ENCODE measurements around the gene AP4E1.
"Not testable (repeated sequence)": the region's sequence is repeated elsewhere in the genome, so short reads cannot be mapped to it uniquely, and the experiment has no call there.

The AP4E1 gene
- 24.5 to 63.5 (median 42.4) reads per million in 3 experiments for total RNA-seq

GRCh38 chr15:50908209-50909009, at the start of gene AP4E1:
AP4E1 (plus strand) TSS chr15:50908683; CDS start chr15:50908779, 96 bp downstream.
- peak; percentile 94 for DNase-seq

GRCh38 chr15:50860824-50861223, 47.7 kb upstream of the AP4E1 start:
- no peak for DNase-seq

DNA sequence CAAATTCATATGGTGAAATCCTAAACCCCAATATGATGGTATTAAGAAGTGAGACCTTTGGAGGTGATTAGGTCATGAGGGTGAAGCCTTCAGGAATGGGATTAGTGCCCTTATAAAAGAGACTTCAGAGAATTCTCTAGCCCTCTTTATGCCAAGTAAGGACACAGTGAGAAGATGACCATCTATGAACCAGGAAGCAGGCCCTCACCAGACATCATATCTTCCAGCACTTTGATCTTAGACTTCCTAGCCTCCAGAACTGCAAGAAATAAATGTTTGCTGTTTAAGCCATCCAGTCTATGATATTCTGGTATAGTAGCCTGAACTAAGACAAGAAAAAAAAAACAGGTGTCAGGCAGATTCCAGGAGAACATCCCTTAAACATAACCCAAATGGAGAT, 45.9 kb upstream of the AP4E1 start:
- no peak for DNase-seq

DNA sequence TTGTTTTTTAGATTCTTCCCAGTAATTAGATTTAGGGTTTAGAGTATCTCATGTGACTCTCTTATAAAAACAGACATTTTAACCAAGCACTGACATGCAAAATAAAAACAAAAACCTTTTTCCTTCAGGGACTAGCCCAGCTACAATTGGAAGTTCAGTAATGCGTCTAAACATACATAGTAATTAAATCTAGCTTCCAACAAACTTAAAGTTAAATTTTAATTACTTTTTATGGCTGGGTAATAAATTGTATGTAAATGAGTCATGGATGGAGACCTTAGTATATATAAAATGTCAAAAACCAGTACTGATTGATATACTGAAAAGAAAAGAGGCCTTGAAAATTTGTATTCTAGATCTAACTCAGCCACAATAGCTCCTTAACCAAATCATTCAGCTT, 43.6 kb upstream of the AP4E1 start:
- DNase-seq, result no peak

DNA sequence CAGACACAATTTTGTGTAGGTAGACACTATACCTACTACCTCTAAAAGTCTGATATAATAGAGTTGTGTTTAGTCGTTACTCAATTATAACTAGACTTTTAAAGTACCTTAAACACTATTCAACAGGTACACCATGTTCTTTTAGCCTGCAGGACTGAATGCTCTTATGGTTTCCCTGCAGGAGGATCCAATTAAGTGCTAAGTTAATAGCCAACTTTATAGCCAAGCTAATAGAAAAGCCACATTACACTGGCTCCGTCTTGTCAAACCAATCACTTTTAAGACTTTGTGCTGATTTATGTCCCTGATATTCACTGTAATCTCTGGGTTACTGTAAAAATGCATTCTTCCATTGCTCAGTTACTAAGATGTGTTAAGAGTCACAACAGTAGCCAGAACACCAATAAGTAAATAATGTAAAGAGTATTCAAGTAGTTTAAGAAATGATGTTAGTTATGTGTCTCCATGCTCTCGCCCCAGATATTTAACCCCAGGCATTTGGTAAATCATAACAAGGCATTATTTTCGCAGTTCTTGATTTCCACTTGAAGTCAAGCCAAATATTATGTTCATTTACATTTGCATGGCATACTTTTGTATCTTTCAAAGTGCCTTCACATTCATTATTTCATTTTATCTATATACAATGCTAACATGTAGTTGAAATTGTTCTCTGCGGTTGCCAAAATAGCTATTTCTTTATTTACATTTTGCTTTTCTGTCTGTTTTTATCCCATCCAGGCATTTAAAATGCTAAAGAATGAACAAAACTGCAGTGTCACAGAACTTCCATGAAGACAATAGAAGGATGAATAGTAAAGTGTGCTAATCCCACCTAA, 42.7 kb upstream of the AP4E1 start:
- DNase-seq, result no peak

- no peak for DNase-seq
These were observed 36.7 kb upstream of the AP4E1 start for GRCh38 chr15:50871832-50872231.

GRCh38 chr15:50872832-50873426, 35.6 kb upstream of the AP4E1 start:
- DNase-seq, result no peak

DNA sequence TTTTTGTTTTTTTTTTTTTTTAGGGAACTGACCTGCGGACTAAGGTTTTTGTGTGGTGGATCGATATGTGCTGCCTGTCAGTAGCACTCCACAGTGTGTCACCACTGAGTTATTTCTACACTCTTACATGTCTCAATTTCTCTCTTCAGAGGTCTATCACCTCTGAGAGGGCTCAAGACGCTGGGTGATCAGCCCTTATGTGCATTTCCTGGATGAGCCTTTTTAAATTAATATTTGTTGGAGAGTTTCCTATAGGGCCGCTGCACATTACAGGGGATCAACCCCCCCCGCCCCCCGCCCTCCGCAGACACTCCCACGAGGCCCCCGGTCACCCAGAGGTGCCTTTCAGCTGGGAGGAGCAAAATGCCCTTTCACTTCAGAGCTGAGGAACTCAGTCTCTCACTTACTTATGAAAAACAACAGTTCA, 34.5 kb upstream of the AP4E1 start:
- no peak for DNase-seq

DNA sequence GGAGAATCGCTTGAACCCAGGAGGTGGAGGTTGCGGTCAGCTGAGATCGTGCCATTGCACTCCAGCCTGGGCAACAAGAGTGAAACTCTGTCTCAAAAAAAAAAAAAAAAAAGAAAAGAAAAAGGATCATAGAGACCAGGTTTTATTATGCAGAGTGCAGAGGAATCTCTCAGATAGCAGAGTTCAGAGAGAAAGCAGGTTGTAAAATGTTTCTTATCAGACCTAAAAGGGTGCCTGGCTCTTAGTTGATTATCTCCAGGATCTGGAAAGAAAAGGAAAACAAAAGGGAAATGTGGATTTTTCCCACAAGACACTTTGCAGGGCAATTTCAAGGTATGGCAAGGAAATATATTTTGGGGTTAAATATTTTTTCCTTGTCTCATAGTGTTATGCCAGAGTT, 33.2 kb upstream of the AP4E1 start:
- DNase-seq, result not testable (repeated sequence)

DNA sequence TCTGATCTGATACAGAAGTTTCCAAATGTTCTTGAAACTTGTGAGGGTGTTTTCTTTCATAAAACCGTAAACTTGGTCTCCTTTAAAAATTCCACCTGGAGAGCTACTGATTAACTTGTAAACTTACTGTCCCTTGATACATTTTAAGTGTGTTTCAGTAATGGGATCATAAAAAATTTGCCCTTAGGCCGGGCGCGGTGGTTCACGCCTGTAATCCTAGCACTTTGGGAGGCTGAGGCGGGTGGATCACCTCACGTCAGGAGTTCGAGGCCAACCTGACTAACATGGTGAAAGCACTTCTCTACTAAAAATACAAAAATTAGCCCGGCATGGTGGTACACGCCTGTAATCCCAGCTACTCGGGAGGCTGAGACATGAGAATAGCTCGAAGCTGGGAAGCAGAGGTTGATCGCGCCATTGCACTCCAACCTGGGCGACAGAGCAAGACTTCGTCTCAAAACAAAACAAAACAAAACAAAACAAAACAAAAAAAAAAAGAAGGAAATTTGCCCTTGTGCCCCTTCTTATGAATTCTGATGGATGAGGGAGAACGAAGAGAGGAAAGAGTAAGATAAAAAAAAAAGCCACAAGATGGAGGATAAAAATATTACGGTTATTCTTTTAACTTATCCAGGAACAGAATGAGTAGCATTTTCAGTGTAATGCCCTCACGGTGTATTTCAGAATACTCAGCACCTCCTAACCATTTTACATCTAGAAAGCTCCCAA, 32.1 kb upstream of the AP4E1 start:
- no peak for DNase-seq

- peak; percentile 57 for DNase-seq
These were observed 31.5 kb upstream of the AP4E1 start for GRCh38 chr15:50876989-50877360.

- no peak for DNase-seq
These were observed 29.4 kb upstream of the AP4E1 start for GRCh38 chr15:50879016-50879617.

GRCh38 chr15:50880206-50880605, 28.3 kb upstream of the AP4E1 start:
- no peak for DNase-seq

DNA sequence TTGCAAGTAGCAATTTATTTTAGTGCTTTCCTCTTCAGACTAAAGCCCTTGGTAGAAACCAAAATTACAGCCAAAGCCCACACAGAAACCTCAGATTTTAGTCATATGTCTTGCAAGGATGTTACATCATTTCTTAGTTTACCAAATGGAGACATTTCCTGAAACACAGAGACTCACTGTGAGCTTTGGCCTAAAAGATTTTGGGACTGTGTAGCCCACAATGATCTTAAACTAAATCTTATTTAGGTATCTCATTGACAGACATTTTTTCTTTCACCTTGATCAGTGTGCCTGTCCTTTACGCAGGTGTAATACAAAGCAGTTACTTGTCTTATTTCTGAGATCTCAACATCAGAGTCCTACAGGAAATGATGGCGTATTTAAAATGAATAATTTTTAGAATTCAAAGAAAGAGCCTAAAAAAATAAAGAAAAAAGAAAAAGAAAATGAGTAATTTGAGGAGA, 27.8 kb upstream of the AP4E1 start:
- no peak for DNase-seq

DNA sequence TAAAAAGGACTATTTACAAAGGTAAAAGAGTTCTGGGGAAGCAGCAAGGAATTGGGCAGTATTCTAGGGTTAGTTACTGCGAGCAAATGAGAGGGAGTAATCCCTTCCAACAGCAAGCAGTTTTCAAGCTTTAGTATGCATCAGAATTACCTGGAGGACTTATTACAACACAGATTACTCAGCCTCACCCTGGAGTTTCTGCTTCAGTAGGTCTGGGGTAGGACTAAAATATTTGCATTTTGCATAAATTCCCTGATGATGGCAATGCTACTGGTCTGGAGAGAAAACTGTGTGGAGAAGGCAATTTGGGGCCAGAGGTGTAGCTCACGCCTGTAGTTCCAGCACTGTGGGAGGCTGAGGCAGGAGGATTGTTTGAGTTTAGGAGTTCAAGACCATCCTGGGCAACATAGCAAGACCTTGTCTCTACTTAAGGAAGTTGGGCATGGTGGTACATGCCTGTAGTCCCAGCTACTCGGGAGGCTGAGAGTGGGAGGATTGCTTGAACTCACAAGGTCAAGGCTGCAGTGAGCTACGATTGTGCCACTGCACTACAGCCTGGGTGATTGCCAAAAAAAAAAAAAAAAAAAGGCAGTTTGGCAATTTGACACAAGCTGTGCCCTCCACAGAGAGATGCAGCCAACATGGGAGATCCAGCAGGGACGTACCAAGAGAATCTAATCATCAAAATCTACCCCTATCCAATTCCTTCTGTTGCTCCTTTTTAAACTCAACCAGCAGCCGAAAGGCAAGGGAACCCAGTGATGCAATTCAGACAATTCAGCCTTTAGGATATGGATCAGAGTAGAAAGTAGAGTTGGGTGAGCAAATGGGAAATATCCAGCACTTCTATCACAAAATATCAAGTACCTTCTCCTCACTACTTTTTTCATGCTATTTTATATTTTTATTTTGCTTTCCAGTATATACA, 27.1 kb upstream of the AP4E1 start:
- no peak for DNase-seq

- no peak for DNase-seq
These were observed 24.6 kb upstream of the AP4E1 start for GRCh38 chr15:50883903-50884302.

DNA sequence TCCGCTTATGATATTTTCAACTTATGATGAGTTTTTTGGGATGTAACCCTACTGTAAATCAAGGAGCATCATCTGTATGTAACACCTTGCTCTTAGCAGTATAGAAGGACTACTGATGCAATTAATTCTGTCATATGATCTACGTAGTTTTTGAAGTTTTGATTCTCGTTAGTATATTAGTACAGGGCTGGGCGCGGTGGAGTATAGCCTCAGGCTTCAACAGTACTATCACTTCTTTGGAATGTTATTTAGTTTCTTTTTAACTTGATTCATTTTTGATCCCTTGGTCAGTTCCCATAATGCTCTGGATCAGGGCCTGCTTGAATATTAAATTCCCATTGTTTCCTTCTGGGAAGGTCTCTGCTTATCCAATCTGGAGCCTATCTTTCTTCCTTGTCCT, 23.9 kb upstream of the AP4E1 start:
- DNase-seq, result no peak

DNA sequence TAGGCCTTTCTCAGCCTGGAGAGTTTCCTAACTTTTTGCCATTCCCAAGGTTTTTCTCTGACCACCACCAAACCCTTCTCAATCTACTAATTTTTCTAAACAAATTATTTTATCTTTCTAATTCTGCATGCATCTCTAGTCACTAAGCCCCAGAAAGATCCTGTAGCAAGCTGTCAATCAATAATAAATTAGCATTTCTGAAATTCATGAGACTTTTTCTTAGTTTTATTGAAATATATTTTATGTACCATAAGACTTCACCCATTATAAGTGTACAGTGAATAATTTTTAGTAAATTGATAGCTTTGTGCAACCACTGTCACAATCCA, 22.4 kb upstream of the AP4E1 start:
- no peak for DNase-seq

GRCh38 chr15:50886611-50887345, 21.7 kb upstream of the AP4E1 start:
- DNase-seq, result no peak

DNA sequence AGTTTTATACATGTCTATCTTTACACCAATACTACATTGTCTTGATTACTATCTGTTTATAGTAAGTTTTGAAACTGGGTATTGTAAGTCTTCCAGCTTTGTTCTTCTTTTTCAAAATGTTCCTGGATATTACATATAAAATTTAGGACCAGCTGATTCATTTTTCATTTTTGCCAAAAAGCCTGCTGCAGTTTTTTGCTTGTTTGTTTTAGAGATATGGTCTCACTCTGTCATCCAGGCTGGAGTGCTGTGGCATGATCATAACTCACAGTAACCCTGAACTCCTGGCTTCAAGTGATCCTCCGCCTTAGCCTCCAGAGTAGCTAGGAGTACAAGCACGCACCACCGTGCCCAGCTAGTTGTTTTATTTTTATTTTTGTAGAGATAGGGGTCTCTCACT, 20.4 kb upstream of the AP4E1 start:
- DNase-seq, result no peak

- DNase-seq, result no peak
These were observed 18.9 kb upstream of the AP4E1 start for GRCh38 chr15:50889589-50889988.
